ENCODE results near the gene SCLT1.

The SCLT1 gene

DNA sequence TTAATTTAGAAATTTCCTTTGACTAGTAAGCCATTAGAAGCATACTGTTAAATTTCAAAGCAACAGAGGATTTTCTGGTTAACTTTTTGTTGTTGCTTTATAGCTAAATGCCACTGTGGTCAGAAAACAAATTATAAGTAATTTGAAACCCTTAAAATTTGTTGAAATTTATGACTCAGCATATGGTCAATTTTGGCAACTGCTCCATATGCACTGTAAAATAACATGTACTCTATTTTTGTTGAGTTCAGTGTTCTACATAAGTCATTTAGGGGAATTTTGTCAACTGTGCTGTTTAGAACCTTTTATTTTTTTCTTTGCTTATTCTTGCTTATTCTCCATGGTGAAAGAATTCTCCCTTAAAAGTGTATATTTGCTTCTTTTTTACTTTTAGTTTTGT is 28.6 kb downstream of the SCLT1 start:
- DNase-seq = no peak

DNA sequence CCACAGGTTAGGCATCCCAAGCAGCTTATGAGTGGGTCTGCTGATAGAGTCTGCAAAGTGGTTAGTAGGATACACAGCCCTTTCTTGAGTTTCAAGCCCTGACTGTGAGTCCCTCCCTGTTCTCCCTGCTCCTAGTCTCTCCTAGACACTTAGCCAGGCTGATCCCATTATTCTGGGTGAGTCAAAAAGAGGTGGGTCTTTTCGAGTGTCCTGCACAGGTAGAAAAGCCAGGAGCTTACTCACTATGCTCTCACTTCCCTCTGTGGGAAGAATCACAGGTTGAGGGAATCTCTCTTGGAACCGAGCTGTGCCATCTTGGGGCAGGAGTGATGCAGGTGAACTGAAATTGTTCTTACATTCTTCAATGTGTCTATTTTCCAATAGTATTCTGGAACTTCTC is 29.7 kb downstream of the SCLT1 start:
- DNase-seq = no peak

DNA sequence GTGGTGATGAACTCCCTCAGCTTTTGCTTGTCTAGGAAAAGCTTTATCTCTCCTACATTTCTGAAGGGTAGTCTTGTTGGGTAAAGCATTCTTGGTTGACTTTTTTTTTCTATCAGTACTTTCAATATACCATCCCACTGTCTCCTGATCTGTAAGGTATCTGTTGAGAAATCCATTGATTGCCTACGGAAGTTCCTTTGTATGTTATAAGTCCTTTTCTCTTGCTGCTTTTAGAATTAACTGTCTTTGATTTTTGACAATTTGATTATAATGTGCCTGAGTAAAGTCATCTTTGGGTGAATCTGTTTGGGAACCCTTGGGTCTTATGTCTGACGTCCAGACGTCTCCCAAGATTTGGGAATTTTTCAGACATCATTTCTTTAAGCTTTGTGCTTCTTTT is 30.8 kb downstream of the SCLT1 start:
- no peak for DNase-seq

DNA sequence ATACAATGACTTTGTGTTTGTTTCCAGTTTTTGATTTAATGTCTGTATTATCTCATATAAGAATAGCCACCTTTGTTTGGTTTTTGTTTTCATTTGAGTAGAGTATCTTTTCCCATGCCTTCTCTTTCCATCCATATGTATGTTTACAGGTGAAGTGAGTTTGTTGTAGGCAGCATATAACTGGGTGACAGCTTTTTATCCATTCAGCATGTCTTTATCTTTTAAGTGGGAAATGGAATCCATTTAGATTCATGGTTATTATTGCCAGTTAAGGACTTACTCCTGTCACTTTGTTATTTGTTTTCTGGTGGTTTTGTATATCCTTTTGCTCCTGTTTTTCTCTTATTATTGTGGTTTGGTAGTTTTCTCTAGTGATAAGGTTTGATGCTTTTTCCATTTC is 34.3 kb downstream of the SCLT1 start:
- DNase-seq = no peak

DNA sequence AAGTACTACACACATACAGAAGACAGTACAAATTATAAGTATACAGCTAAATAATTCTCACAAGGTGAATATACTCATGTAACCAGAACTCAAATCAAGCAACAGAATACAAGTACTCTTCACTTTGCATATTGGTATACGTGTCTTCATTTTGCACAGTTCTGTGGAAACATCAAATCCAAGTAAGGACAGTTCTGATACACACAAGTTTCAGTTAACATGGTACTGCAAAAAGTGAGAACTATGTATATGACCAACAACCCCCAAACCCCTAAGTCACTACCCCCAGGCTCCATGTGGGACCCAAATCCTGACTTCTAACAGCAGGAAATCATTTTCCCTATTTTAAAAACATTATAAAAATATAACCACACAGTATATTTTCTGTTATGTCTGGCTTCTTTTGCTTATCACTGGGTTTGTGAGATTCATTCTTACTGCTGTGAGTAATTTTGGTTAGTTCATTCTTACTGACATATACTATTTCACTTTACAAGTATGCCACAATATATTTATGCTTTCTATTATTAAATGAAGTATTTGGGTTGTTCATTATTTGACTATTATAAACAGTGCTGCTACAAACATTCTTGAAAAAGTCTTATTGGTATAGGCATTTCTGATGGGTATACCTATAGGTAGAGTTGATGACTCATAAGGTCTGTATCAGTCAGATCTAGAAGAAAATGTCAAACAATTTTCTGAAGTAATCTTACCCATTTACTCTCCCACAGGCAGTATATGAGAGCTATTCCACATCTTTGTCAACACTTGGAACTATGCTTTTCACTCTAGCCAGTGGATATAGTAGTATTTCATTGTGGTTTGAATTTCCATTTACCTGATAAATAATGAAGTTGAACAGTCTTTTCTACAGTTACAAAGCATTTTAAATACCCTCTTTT is 47.0 kb downstream of the SCLT1 start:
- no peak for DNase-seq

DNA sequence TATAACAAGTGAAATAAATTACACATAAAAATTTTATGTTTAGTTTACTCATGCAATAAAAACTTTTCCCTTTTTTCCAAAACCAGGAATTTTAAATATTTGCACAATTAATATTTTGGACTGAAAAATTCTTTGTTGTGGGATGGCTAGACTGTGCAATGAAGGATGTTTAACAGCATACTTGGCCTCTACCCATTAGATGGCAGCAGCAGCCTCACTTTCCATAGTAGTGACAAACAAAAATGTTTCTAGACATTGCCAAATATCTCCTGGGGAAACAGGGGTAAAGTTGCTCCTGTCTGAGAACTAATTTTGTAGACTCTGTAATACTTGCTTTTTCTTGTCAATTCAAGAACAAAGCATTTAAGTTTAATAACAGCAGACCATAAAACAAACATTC is 49.8 kb downstream of the SCLT1 start:
- no peak for DNase-seq

DNA sequence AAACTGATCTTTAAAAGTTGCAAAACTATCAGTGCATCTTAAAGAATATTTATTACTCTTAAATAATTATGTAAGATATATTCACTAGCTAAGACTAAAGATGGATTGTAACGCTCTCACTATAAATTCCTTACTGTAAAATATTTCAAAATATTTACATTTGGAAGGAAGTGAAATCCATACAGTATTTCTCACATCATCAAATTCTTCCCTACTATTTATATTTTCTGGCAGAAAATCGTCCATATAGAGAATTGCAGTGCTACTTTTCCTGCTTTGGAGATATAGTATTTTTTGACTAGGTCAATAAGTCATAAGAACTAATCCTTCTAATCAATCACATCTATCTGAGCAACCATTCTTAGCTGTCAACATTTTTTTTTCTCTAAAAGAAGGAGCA is 52.9 kb downstream of the SCLT1 start:
- no peak for DNase-seq

DNA sequence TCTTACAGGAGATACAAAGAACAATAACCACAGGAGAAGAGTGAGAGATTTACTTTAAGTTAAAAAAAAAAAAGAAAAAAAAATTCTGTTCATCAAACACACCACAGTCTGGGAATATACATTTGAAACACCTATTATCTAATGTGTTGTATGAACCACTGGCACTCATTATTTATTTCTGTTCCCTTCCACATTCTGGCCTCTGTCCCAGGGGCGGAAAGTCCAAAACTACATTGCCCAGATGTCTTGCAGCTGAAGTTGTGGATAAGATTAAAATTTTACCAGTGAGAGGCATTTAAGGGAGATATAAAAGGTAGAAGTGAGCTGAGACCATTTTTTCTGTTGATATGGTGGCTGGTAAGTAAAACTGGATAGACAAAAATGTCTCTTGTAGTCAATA is 56.2 kb downstream of the SCLT1 start:
- no peak for DNase-seq

DNA sequence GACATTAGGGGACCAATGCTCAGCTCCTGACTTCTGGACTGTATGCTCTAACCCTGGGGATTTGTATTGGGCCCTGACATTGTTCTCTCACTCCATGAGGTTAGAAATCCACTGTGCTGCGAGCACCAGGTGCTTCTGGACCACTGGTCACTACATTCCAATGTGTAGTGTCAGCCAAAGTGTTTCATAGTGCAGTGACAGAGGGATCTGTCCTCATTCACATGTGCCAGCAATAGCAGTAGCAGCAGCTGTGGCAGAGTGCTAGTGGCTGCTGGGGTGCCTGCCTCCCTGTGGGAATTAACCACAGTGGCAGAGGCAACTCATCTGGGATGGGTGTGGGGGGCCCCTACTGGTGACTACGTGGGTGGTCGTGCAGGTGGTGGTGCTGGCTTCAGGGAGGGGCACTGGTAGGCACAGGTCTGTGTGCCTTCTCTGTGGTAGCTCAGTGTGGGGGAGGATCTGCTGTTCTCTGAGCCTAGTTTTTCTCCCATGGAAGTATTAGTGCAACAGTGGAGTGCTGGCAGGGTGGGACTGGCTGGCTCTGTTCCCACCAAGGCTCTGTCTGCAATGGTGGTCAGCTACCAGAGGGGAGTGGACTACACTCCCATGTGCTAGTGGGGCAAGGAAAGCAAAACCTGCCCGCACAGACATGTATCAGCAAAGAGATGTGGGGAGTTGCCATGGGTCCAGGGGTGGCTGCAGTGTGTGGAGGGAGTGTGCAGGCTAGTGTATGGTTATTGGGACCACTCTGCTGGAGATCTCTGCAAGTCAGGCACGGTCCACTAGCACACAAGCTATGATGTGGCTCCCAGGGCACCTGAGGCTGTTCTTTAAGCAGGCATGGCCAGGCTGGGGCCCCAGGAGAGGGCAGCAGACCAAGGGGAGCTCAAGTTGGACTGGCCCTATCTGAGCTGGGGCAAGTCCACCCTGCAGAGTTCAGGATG is 78.5 kb downstream of the SCLT1 start:
- no peak for DNase-seq

DNA sequence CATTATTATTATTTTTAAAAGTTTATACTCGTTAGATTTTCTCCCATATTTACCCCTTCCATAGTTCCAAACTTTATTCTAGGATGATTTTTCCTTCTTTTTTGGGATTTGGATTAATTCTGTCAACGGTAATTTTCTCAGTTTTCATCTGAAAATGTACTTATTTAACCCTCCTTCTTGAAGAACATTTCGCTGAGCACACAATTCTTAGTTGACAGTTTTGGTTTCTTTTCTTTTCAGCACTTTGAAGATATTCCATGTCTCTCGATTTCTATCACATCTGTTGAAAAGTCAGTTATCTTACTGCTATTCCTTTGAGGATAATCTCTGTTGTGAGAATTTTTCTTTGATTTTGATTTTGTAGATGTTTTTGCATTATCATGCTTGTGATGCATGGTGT is 85.2 kb downstream of the SCLT1 start:
- DNase-seq = no peak

DNA sequence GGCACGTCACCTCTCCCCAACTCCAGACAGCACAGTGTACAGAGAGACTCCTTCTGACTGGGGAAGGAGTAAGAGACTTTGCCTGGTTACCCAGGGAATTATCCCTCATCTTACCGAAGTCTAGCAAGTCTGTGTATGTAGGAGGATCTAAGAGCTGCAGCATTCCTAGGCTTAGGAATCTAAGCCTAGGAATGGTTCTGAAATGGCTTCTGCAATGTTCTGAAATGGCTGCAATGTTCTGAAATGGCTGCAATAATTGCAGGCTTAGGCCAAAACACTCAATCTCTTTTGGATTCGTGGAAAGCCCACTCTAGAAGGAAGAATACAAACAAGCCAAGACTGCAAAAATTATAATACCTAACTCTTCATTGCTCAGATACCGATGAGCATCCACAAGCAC is 106.4 kb downstream of the SCLT1 start:
- DNase-seq = no peak

DNA sequence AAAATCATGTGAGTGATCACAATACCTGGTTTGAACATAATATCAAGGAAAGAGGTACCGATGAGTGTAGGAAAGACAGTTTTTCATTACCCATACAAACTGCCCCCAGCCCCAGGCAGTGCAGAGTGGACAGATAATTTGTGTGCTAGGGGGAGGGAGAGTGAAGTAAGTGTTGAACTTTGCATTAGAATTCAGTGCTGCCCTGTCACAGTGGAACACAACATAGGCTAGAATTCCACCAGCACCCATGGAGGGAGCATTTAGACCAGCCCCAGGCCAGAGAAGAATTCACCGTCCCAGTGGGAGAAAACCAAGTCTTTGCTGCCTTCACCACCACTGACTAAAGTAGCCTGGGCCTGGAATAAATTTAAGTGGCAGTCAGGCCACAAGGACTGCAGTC is 107.3 kb downstream of the SCLT1 start:
- DNase-seq = no peak

DNA sequence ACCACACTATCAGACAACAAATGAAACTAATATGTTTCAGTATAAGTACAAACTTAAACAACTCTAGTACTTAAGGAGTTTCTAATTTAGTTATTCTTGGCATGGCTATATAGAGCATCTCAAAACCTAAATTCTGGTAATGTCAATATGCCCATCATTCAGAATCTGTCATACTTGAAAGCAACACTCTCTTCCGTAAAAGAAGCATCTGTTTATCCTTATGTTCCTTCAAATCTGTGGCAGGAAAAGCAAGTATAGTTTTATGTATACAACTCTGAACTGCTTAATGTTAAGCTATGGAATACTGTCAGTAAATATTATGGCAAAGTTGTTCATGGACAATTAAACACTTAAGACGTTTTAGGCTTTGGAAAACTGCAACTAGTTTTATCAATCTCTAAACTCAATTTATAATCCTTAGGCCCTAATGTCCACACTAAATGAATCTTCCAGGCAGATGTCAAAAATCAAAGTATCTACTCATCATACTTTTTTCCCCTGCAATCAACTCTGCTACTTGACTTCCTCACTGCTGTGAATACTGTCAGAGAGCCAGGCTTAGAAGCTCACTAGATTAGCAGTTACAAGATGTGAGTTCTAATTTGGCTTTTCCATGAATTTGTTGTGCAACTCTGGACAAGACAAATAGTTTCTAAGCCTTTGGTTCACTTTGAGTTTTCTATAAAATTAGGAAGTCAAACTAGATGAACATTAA is 109.4 kb downstream of the SCLT1 start:
- no peak for DNase-seq

DNA sequence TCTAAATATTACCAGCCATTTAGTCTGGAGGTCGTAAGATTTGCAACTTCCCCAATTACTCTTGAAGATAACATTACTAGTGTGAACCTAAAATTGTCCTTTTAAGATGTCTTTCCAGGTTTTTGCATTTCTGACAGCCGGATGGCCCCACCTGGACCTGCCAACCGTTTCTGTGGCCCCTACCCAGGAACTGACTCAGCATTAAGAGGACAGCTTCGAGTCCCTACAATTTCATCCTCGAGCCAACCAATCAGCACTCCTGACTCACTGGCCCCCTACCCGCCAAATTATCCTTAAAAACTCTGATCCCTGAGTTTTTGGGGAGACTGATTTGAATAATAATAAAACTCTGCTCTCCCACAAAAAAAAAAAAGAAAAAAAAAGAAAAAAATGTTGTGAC is 112.0 kb downstream of the SCLT1 start:
- DNase-seq = no peak

DNA sequence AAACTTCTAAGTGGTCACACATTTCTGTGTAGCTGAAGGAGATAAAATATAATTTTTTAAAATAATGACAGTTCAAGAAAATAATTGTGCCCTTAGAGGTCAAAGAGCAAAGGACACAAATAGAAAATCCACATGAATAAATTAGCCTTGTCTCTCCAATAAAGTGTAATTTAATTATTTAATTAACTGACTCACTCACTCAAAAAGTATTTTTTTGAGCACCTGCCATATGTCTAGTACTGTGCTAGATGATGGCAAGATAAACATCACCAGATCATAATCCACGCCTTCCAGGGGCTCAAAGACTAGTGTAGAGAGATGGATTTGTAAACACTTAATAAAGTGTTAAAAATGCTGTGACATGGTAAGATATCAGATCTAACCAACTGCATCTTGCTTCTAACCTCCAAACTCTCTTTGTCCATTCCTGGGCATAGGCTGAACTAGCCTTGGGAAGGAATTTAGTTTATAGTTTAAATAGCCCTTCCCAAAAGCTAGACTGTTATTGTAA is 112.5 kb downstream of the SCLT1 start:
- DNase-seq = no peak

DNA sequence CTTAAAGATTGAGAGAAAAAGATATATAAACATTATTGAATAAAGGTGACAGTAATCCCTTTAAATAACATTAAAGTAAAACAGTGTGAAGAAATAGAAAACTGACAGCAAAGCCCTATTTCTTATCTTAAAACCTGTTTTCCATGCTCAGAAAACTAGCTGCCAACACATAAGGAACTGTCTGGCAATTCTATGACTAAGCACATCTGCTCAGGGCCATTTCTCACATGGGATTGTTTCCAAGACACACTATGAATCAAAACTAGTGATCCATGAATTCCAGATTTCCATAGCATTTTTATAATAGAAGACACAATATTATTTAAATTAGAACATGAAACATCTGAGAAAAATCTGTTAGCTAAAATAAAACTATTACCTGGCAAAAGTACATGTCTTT is 113.4 kb downstream of the SCLT1 start:
- DNase-seq = no peak

DNA sequence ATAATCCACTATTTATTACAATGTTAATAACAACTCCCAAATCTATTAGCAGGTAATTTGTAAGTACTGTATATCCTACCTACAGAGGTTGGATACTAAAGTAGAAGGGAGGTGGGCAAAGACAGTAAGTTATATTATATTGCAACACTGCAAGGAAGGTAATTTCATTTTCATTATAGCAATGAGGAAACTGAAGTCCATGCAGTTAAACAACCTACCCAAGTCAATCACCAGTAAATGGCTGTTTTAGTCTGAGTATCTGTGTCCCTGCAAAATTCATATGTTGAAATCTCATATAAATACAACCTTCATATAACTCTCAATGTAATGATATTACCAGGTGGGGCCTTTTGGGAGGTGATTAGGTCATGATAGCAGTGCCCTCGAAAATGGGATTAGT is 114.4 kb downstream of the SCLT1 start:
- no peak for DNase-seq

DNA sequence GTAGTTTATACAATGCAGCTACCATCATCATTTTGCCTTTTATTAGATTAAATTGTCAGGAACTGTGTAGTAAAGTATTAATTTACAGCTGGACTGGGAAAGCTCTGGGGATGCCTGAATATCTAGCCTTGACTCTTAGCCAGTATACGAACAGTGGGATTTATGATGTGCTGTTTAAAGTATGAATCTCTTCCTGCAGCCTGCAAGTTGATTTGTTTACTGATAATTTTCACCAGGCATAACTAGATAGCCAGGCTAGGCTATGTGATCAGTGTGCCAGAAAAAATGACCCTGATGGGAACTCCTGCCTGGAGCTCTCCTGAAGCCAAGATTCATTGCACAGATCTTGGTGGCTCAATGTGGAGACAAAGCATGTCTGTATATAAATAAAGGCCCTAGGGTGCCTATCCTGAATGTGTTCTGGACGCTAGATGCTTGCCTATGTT is 119.2 kb downstream of the SCLT1 start:
- no peak for DNase-seq

DNA sequence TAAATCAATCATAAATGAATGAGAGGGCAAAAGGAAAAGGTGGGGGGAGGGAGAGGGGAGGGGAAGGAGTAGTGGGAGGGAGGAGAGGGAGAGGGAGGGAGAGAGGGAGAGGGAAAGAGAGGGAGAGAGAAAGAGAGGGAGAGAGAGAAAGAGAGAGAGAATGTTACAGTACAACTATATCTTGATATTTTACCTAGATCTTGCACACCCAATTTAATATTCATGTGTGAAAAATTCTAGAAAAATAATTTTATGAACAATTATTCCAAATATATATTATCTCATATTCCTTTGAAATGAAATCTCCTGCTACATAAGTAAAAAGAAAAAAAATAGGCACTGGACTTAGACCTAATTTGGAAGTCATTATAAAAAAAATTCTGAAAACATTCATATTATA is 120.0 kb downstream of the SCLT1 start:
- DNase-seq = no peak

DNA sequence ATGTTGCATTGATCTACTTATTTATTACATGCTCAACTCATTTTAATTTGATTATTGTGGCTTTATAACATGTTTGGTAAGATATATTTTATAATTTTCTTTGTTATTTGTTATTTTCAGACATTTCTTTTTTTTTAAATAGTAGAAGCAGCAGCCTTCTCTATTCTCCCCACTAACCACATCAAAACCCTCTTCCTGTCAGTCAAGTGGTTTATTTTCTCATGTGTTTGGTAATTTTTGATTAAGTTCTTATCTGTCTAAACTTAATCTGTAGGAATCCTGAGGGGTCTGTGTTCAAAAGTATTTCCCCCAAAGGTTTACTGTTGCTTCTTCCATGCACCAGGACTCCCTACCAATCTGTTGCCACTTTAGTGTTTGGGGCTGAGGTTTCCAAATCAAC is 131.9 kb downstream of the SCLT1 start:
- DNase-seq = no peak

DNA sequence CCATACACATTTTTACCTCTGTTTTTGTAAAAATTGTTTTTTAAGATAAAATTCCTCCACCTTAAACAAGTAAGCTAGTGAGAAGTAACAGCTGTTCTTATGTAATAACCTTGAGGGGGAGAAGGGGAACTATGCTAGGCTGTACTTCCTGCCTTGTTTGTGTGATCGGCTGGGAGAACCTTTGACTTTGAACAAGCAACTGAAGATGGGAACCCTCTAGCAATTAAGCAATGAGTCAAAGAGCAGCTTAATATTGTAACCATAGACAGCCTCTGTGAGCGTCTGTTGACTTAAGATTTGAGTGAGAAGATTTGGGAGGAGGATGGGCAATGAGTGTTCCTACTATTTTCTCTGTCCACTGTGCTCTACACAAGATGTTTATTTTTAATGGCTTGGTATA is 135.1 kb downstream of the SCLT1 start:
- no peak for DNase-seq

DNA sequence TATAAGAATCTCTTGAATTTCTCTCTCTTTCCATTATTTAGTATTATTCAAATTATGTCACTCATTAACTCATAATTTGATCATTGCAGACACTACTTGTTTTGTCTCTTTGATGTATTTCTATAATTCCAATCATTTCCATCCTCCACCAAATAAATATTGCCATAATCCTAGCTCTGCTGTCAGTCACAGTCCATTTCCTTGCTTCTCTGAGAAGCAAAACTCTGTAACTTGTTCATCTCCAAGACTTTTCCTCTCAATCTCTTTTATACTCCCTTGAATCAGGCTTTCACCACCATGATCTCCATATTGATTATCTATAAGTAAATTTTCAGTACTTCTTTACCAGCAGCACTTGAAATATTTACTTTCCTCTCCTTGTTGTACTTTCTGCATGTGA is 135.9 kb downstream of the SCLT1 start:
- no peak for DNase-seq

DNA sequence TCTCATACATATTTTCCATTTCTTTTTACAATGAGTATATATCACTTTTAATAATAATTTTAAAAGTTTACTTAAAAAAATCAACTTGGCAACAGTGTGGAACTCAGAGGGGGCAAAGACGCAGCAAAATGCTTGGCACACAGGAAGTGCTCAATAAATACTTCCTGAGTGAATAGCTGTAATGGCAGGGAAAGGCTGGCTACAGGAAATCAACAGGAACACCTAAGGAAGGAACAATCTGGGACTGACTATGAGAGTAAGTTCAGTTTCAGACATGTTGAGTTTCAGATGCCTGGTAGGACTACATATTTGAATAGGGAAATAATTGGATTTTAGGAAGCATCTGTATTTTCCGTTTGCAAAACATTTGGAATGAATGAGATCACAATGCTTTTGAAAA is 137.6 kb downstream of the SCLT1 start:
- DNase-seq = no peak

Data from NCI-H748 treated with DMSO at 0.1 percent for 48 hours (cell line).